AG04450 (cell line): ENCODE measurements around the gene MCC. TPM values are rescaled to one million over a fixed set of nuclear protein-coding genes. Genes with fewer than 3 reads are reported as not detected.

Experiments used
- CTCF ChIA-PET: fragments of 300-600, 350-600 bp; formaldehyde crosslinking; extraction: SDS; loops from one replicate; lab custom pipeline; 2022; ENCODE audit warnings: antibody characterized with exemption, inconsistent platforms; lab: Charles Lee
- POLR2A ChIA-PET: fragments of 350-600 bp; formaldehyde crosslinking; extraction: SDS; loops from one replicate; lab custom pipeline; 2021; ENCODE audit warnings: antibody characterized with exemption, inconsistent platforms; lab: Yijun Ruan, JAX
- DNase-seq: peaks from one replicate; pipeline ENCODE4 v3.0.0-alpha.2; 2011; ENCODE audit warnings: low read depth, low spot score
- H3K27ac ChIP-seq: one replicate; pipeline ENCODE4 v1.5.1; 2012; ENCODE audit warnings: low read depth, low read length, control low read depth
- H3K27me3 ChIP-seq: one replicate; pipeline ENCODE4 v1.6.0; 2012; ENCODE audit warnings: low read length; ENCODE audit not compliant: control insufficient read depth, insufficient read depth
- H3K4me3 ChIP-seq: 2 replicates; pipeline ENCODE4 v1.5.1; 2011; ENCODE audit warnings: mild to moderate bottlenecking, low read depth, low read length, control low read depth
- H3K9me3 ChIP-seq: 2 replicates; pipeline ENCODE4 v1.5.1; 2012; ENCODE audit warnings: low read length; ENCODE audit not compliant: control insufficient read depth, insufficient read depth
- polyA plus RNA-seq: library from polyadenylated mRNA; depleted of rRNA; stranded (reverse); fragments of >200 nt; gene quantifications from 2 replicates; pipeline ENCODE4 v1.2.3, GENCODE V29; 2011
- TF ChIP-seq, protein P1 (sequence below): IDR thresholded peaks from 2 replicates; pipeline ENCODE4 v1.5.1; 2011; ENCODE audit warnings: low read depth, low read length, control low read depth, inconsistent platforms

Gene MCC
- polyA plus RNA-seq, 1 experiment, result 17.5 TPM

DNA sequence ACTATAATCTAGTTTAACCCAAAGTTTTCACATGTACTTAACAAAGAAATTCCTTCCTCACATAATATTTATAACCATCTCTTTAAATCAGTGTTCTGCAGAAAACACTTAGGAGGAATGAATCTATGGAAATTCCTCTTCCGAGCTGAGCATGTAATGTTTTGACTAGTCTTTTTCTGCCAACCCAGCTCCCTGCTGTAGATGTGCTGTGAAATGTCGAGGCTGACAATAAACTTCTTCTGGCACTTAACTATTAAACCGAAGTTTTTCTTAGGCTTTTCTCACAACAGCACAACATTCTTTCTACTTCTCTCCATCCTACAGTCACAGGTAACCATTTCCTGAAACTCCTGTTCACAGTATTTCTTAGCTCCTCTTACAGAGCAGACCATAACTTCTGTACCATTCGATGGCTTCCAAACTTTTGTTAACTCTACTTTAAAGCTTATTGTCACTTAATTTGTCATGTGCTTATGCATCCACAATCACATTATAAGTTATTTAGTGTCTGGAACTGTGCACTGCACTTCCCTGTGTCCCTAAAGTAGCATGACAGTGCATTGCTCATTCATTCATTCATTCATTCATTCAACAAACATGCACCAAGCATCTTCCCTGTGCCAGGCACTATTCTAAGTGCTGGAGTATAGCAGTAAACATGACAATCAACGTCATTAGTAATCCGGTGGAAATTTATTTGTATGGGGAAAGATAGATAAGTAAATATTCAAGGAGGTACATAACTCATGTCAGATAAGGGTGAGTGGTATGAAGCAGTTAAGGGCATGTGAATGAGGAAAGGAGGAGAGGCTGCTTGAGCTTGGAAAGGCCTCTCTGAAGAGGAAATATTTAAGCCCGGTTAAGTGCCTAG is 108.1 kb downstream of the MCC start:
- Histone ChIP-seq H3K27me3 (peaks cover 3% of the 10 kb centered on the region), H3K9me3 (no peaks in the 10 kb centered on the region), H3K27ac (no peak overlapping the region), H3K4me3 (no peak overlapping the region)
- ChIA-PET POLR2A (no interaction called here), CTCF (interaction anchor here (0.6 to 3.0 kb wide), 46 partner anchors 10 to 830 kb away, joined by 3 to 50 read pairs (median 4); partner anchors contain the start of genes DCP2, MCC and YTHDC2)
- no peak for DNase-seq
- TF ChIP-seq, protein P1, sequence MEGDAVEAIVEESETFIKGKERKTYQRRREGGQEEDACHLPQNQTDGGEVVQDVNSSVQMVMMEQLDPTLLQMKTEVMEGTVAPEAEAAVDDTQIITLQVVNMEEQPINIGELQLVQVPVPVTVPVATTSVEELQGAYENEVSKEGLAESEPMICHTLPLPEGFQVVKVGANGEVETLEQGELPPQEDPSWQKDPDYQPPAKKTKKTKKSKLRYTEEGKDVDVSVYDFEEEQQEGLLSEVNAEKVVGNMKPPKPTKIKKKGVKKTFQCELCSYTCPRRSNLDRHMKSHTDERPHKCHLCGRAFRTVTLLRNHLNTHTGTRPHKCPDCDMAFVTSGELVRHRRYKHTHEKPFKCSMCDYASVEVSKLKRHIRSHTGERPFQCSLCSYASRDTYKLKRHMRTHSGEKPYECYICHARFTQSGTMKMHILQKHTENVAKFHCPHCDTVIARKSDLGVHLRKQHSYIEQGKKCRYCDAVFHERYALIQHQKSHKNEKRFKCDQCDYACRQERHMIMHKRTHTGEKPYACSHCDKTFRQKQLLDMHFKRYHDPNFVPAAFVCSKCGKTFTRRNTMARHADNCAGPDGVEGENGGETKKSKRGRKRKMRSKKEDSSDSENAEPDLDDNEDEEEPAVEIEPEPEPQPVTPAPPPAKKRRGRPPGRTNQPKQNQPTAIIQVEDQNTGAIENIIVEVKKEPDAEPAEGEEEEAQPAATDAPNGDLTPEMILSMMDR, result no peak

GRCh38 chr5:113378959-113379541 is 109.2 kb downstream of the MCC start:
- Histone ChIP-seq H3K9me3 (no peaks in the 10 kb centered on the region), H3K27me3 (peaks cover 3% of the 10 kb centered on the region), H3K27ac (no peak overlapping the region), H3K4me3 (no peak overlapping the region)
- TF ChIP-seq, protein P1, result peak; percentile 74
- ChIA-PET CTCF (interaction anchor here (0.6 to 3.0 kb wide), 52 partner anchors 9 to 829 kb away, joined by 3 to 50 read pairs (median 3); partner anchors contain the start of genes DCP2, MCC and YTHDC2), POLR2A (no interaction called here)
- peak; percentile 20 for DNase-seq

- POLR2A ChIA-PET, result no interaction called here
- peaks cover 3% of the 10 kb centered on the region for H3K27me3 ChIP-seq
- TF ChIP-seq, protein P1, result no peak
- DNase-seq, result no peak
- no peak overlapping the region for H3K27ac ChIP-seq
- CTCF ChIA-PET, result interaction anchor here (1.0 to 3.0 kb wide), 10 partner anchors 12 to 382 kb away, joined by 3 to 50 read pairs (median 7); partner anchors contain the start of gene YTHDC2
- no peaks in the 10 kb centered on the region for H3K9me3 ChIP-seq
- no peak overlapping the region for H3K4me3 ChIP-seq
Measured at GRCh38 chr5:113378514-113378913, 109.7 kb downstream of the MCC start.

DNA sequence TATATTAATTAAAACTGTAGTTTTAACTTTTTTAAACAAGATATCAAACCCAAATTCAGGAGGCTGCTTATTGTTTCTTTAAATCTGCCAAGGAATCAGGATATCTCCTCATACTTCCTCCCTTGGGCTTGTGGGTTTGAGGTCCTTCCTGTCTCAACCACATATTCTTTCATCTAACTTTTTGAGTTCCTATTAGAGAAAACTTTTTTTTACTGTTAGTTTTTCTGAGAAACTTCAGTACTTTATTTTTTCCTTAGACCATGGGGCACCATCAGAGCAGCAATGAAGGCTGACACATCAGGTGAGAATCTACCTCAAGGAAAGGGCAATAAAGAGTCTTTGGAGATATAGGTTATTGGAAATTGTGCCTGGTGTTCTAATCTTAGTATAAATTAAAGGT is 110.2 kb downstream of the MCC start:
- Histone ChIP-seq H3K4me3 (no peak overlapping the region), H3K9me3 (no peaks in the 10 kb centered on the region), H3K27ac (no peak overlapping the region), H3K27me3 (peaks cover 3% of the 10 kb centered on the region)
- TF ChIP-seq, protein P1, result no peak
- CTCF ChIA-PET, result interaction anchor here (1.0 to 3.0 kb wide), 6 partner anchors 12 to 382 kb away, joined by 3 to 50 read pairs (median 18); partner anchors contain the start of gene YTHDC2
- POLR2A ChIA-PET, result no interaction called here
- DNase-seq, result no peak

- POLR2A ChIA-PET, result no interaction called here
- Histone ChIP-seq H3K27me3 (peaks cover 3% of the 10 kb centered on the region), H3K9me3 (no peaks in the 10 kb centered on the region), H3K4me3 (no peak overlapping the region), H3K27ac (no peak overlapping the region)
- CTCF ChIA-PET, result interaction anchor here (1.0 to 1.7 kb wide), 2 partner anchors 229 to 381 kb away, joined by 4 to 5 read pairs; no protein-coding TSS in a partner anchor
- TF ChIP-seq, protein P1, result no peak
- no peak for DNase-seq
Measured at GRCh38 chr5:113376640-113377039, 111.6 kb downstream of the MCC start.
